IMR-90 (cell line): ENCODE measurements around the gene NUBP2. TPM values are rescaled to one million over a fixed set of nuclear protein-coding genes. Genes with fewer than 3 reads are reported as not detected.

ENCODE experiments used
- ATAC-seq: fragments of 200-7000 bp; cut with Tn5 transposase; 2 replicates; pipeline ENCODE4 v1.9.1; 2020; ENCODE audit warnings: low read depth, mild to moderate bottlenecking, moderate library complexity
- BruUV-seq: library from RNA; stranded (reverse); fragments of 400-500 nt; replicated peaks from 2 replicates; lab custom pipeline; 2021; lab: Mats Ljungman, UMichigan
- CTCF ChIA-PET: fragments of 300-600 bp; formaldehyde crosslinking; extraction: SDS; loops from one replicate; lab custom pipeline; 2021; ENCODE audit warnings: antibody characterized with exemption; lab: Yijun Ruan, JAX
- POLR2A ChIA-PET: fragments of 300-600 bp; sonication (Branson Sonifier 250); formaldehyde crosslinking; loops from one replicate; lab custom pipeline; 2022; ENCODE audit warnings: antibody characterized with exemption; ENCODE audit not compliant: unreplicated experiment; lab: Charles Lee
- DNase-seq: peaks from one replicate; pipeline ENCODE4 v3.0.0; 2013
- H2AFZ ChIP-seq: replicated peaks from 2 replicates; pipeline ENCODE3; 2013; ENCODE audit warnings: low read length, mild to moderate bottlenecking; ENCODE audit not compliant: poor library complexity
- H2AK5ac ChIP-seq: 2 replicates; pipeline ENCODE4 v1.6.1; 2013; ENCODE audit warnings: low read depth, low read length, inconsistent platforms
- H2AK9ac ChIP-seq: replicated peaks from 2 replicates; pipeline ENCODE3; 2013; ENCODE audit warnings: mild to moderate bottlenecking, low read depth, low read length, moderate library complexity; ENCODE audit not compliant: poor library complexity
- H2BK120ac ChIP-seq: 2 replicates; pipeline ENCODE4 v1.6.1; 2013; ENCODE audit warnings: low read depth, low read length, inconsistent platforms
- H2BK15ac ChIP-seq: 3 replicates; pipeline ENCODE4 v1.6.1; 2013; ENCODE audit warnings: low read depth, low read length, inconsistent platforms
- H2BK20ac ChIP-seq: 2 replicates; pipeline ENCODE4 v1.6.1; 2013; ENCODE audit warnings: low read depth, mild to moderate bottlenecking, inconsistent platforms, low read length, moderate library complexity
- H2BK5ac ChIP-seq: 2 replicates; pipeline ENCODE4 v1.6.1; 2013; ENCODE audit warnings: mild to moderate bottlenecking, low read depth, low read length, inconsistent platforms; ENCODE audit not compliant: poor library complexity, severe bottlenecking
- H3K14ac ChIP-seq: replicated peaks from 2 replicates; pipeline ENCODE4 v1.6.1; 2013; ENCODE audit warnings: low read depth, low read length, inconsistent platforms
- H3K18ac ChIP-seq: 2 replicates; pipeline ENCODE4 v1.6.1; 2013; ENCODE audit warnings: low read depth, low read length, control low read depth
- H3K23ac ChIP-seq: 2 replicates; pipeline ENCODE4 v1.6.1; 2013; ENCODE audit warnings: low read depth, low read length, inconsistent platforms
- H3K27ac ChIP-seq: 2 replicates; pipeline ENCODE4 v1.5.1; 2013; ENCODE audit warnings: mild to moderate bottlenecking, control low read depth, low read length; ENCODE audit not compliant: insufficient read depth
- H3K27me3 ChIP-seq: 2 replicates; pipeline ENCODE4 v1.6.1; 2013; ENCODE audit warnings: low read length; ENCODE audit not compliant: control insufficient read depth, insufficient read depth
- H3K36me3 ChIP-seq: 2 replicates; pipeline ENCODE4 v1.6.1; 2013; ENCODE audit warnings: low read length, mixed read lengths; ENCODE audit not compliant: control insufficient read depth, insufficient read depth
- H3K4ac ChIP-seq: 2 replicates; pipeline ENCODE4 v1.6.1; 2013; ENCODE audit warnings: low read depth, low read length, inconsistent platforms
- H3K4me1 ChIP-seq: 2 replicates; pipeline ENCODE4 v1.6.1; 2013; ENCODE audit warnings: low read length, mixed read lengths; ENCODE audit not compliant: control insufficient read depth, insufficient read depth
- H3K4me2 ChIP-seq: 2 replicates; pipeline ENCODE4 v1.6.1; 2013; ENCODE audit warnings: low read depth, mild to moderate bottlenecking, control low read depth, low read length, moderate library complexity
- H3K4me3 ChIP-seq: 2 replicates; pipeline ENCODE4 v1.5.1; 2013; ENCODE audit warnings: low read depth, mild to moderate bottlenecking, control low read depth, low read length, moderate library complexity; ENCODE audit not compliant: insufficient read depth
- H3K56ac ChIP-seq: 2 replicates; pipeline ENCODE4 v1.6.1; 2013; ENCODE audit warnings: low read length, inconsistent platforms; ENCODE audit not compliant: insufficient read depth; ENCODE audit errors: extremely low read depth
- H3K79me1 ChIP-seq, 2 experiments: 2 replicates each; pipeline ENCODE4 v1.6.1; 2013; ENCODE audit warnings: low read length in 2 of 2, inconsistent platforms in 1 of 2, low read depth in 1 of 2
- H3K9ac ChIP-seq: 2 replicates; pipeline ENCODE4 v1.6.1; 2013; ENCODE audit warnings: low read depth, low read length, control low read depth
- H3K9me1 ChIP-seq: 2 replicates; pipeline ENCODE4 v1.6.1; 2013; ENCODE audit warnings: low read length, inconsistent platforms; ENCODE audit not compliant: insufficient read depth
- H3K9me3 ChIP-seq: 2 replicates; pipeline ENCODE4 v1.6.1; 2013; ENCODE audit warnings: low read length; ENCODE audit not compliant: control insufficient read depth, insufficient read depth
- H4K20me1 ChIP-seq: 2 replicates; pipeline ENCODE4 v1.6.1; 2013; ENCODE audit warnings: low read length, inconsistent platforms; ENCODE audit not compliant: insufficient read depth
- H4K5ac ChIP-seq: 2 replicates; pipeline ENCODE4 v1.6.1; 2013; ENCODE audit warnings: mild to moderate bottlenecking, low read depth, low read length, control low read depth
- H4K8ac ChIP-seq, 2 experiments: 2 replicates each; pipeline ENCODE4 v1.6.1; 2013; ENCODE audit warnings: low read depth in 2 of 2, low read length in 2 of 2, control low read depth in 1 of 2, inconsistent platforms in 1 of 2
- H4K91ac ChIP-seq: 2 replicates; pipeline ENCODE4 v1.6.1; 2013; ENCODE audit warnings: low read depth, low read length, inconsistent platforms; ENCODE audit not compliant: insufficient read depth
- CEBPB ChIP-seq: IDR thresholded peaks from 2 replicates; pipeline ENCODE4 v1.6.1; 2012; ENCODE audit warnings: low read depth, low read length, improper control_type of control experiment
- CHD1 ChIP-seq: IDR thresholded peaks from 2 replicates; pipeline ENCODE4 v1.6.1; 2012; ENCODE audit warnings: low read depth, low read length, improper control_type of control experiment
- ELK1 ChIP-seq: fragments of 150-350 bp; IDR thresholded peaks from 2 replicates; pipeline ENCODE4 v1.6.1; 2016; ENCODE audit warnings: low read depth, mild to moderate bottlenecking, low read length, moderate library complexity, borderline replicate concordance
- FOS ChIP-seq: fragments of 150-350 bp; IDR thresholded peaks from 2 replicates; pipeline ENCODE4 v1.6.1; 2016; ENCODE audit warnings: low read depth, low read length
- MAFK ChIP-seq: IDR thresholded peaks from 2 replicates; pipeline ENCODE4 v1.6.1; 2012; ENCODE audit warnings: low read depth, low read length, improper control_type of control experiment
- MAZ ChIP-seq: IDR thresholded peaks from 2 replicates; pipeline ENCODE4 v1.6.1; 2012; ENCODE audit warnings: low read depth, mild to moderate bottlenecking, low read length, improper control_type of control experiment, moderate library complexity, borderline replicate concordance
- MXI1 ChIP-seq: IDR thresholded peaks from 2 replicates; pipeline ENCODE4 v1.6.1; 2012; ENCODE audit warnings: low read depth, mild to moderate bottlenecking, low read length, moderate library complexity, borderline replicate concordance
- NFE2L2 ChIP-seq: fragments of 150-350 bp; IDR thresholded peaks from 2 replicates; pipeline ENCODE4 v1.6.1; 2016; ENCODE audit warnings: low read depth, mild to moderate bottlenecking, low read length
- POLR2A ChIP-seq: IDR thresholded peaks from 2 replicates; pipeline ENCODE4 v1.6.1; 2012; ENCODE audit warnings: mild to moderate bottlenecking, low read depth, low read length
- RCOR1 ChIP-seq: IDR thresholded peaks from 2 replicates; pipeline ENCODE4 v1.6.1; 2012; ENCODE audit warnings: mild to moderate bottlenecking, low read length, improper control_type of control experiment; ENCODE audit not compliant: insufficient replicate concordance
- SMC3 ChIP-seq: fragments of 150-350 bp; IDR thresholded peaks from 2 replicates; pipeline ENCODE4 v1.6.1; 2016; ENCODE audit warnings: low read depth, mild to moderate bottlenecking, antibody characterized with exemption, low read length, moderate library complexity
- WGBS, 2 experiments: methylation state at CpG; one replicate each; pipeline versions ENCODE4 v1.1.5 to v1.1.7; 2013; ENCODE audit warnings: missing lambda C conversion rate in 2 of 2; ENCODE audit not compliant: insufficient read length in 1 of 2; ENCODE audit errors: extremely low coverage in 2 of 2; 5-methylcytosine and 5-hydroxymethylcytosine counted together
- dilution Hi-C: fragments of 300-500 bp; cut with HindIII; formaldehyde crosslinking; loops from one replicate; pipeline ENCODE4 v1.14.3; 2018; ENCODE audit warnings: low sequenced_read_pairs; ENCODE audit not compliant: unreplicated experiment
- in situ Hi-C: fragments of 300-500 bp; cut with MboI; formaldehyde crosslinking; loops from 3 replicates; pipeline ENCODE4 v1.14.3; 2019; ENCODE audit warnings: low sequenced_read_pairs, inconsistent platforms, mixed read lengths
- intact Hi-C: fragments of 100-400 bp; cut with micrococcal nuclease; formaldehyde crosslinking; loops from 2 replicates; pipeline ENCODE4 v1.10.0; 2022
- polyA plus RNA-seq, 3 experiments: library from polyadenylated mRNA; depleted of rRNA; stranded (reverse); fragments of >200 nt; gene quantifications; 2 replicates each; pipeline ENCODE4 v1.2.3, GENCODE V29; 2012; ENCODE audit warnings: low replicate concordance in 1 of 3
- total RNA-seq: library from RNA; depleted of rRNA; stranded (reverse); fragments of >200 nt; gene quantifications from 2 replicates; pipeline ENCODE4 v1.2.3, GENCODE V29; 2012

The NUBP2 gene
- total and polyA plus RNA-seq, 2 of the 4 experiments (the other 2 are of a cell fraction): 62.6 to 131 TPM

- Histone ChIP-seq H4K5ac (no peak overlapping the region), H2AK5ac (no peak overlapping the region), H3K9ac (no peak overlapping the region), H4K20me1 (peaks cover 2% of the 10 kb centered on the region; the same call in 1 of the 2 replicates), H4K8ac (no peak overlapping the region), H3K14ac (no peak overlapping the region), H3K9me1 (no peaks in the 10 kb centered on the region), H3K36me3 (peaks cover 57% of the 10 kb centered on the region), H2BK120ac (no peak overlapping the region), H4K91ac (no peak overlapping the region), H3K4me3 (no peak overlapping the region), H3K4ac (no peak overlapping the region), H3K23ac (no peak overlapping the region), H2AK9ac (no peak overlapping the region), H3K79me1 (0 out of 4 replicates have a peak, but pooled peaks cover 0 to 6% of the 10 kb centered on the region in 2 experiments), H3K9me3 (no peaks in the 10 kb centered on the region), H2BK20ac (no peak overlapping the region), H3K18ac (no peak overlapping the region), H3K56ac (no peak overlapping the region), H2AFZ (no peak overlapping the region), H3K27ac (no peak overlapping the region), H3K4me1 (no peaks in the 10 kb centered on the region), H2BK15ac (no peak overlapping the region), H3K4me2 (no peak overlapping the region), H3K27me3 (no peaks in the 10 kb centered on the region), H2BK5ac (no peak overlapping the region)
- WGBS, 2 experiments: 95% methylated on average over 11 of the region's 37 CpGs; no CpG with 5 or more reads in 1 of the 2 experiments
- CTCF ChIA-PET: no interaction called here
- dilution Hi-C loops (no loop called here), in situ Hi-C loops (no loop called here), intact Hi-C loops (no loop called here)
- no peak for DNase-seq
- BruUV-seq: no TSS peak
- POLR2A ChIA-PET: no interaction called here
- TF ChIP-seq SMC3 (no peak), CEBPB (no peak), ELK1 (no peak), MAFK (no peak), NFE2L2 (no peak), MAZ (no peak), CHD1 (no peak), POLR2A (no peak), RCOR1 (no peak), FOS (no peak), MXI1 (no peak)
- ATAC-seq: no peak
These were observed 24.9 kb upstream of the NUBP2 start for GRCh38 chr16:1757714-1758461.
